CD4-positive, alpha-beta T cell treated with Interferon gamma for 1 hour (primary cell): Measurements from ENCODE around the gene CLEC19A.
"Not testable (repeated sequence)": the region's sequence is repeated elsewhere in the genome, so short reads cannot be mapped to it uniquely, and the experiment has no call there.

Source experiments
- DNase-seq: peaks from one replicate; pipeline ENCODE4 v3.0.0-alpha.2; 2020

CLEC19A gene

GRCh38 chr16:19287241-19287640, 1.7 kb downstream of the CLEC19A start:
- DNase-seq, result no peak

GRCh38 chr16:19288872-19289799, 3.6 kb downstream of the CLEC19A start:
- no peak for DNase-seq

GRCh38 chr16:19289811-19290485, 4.4 kb downstream of the CLEC19A start:
- no peak for DNase-seq

- DNase-seq, result no peak
Observed at GRCh38 chr16:19290860-19291259, 5.3 kb downstream of the CLEC19A start.

- DNase-seq, result peak; percentile 4
Observed at GRCh38 chr16:19291475-19291874, 5.9 kb downstream of the CLEC19A start.

GRCh38 chr16:19292186-19292585, 6.7 kb downstream of the CLEC19A start:
- no peak for DNase-seq

GRCh38 chr16:19294156-19294649, 8.7 kb downstream of the CLEC19A start:
- peak; percentile 50 for DNase-seq

- DNase-seq, result no peak
Observed at GRCh38 chr16:19295393-19295792, 9.9 kb downstream of the CLEC19A start.

GRCh38 chr16:19297454-19297853, 11.9 kb downstream of the CLEC19A start:
- DNase-seq, result no peak

- no peak for DNase-seq
Observed at GRCh38 chr16:19299565-19299964, 14.0 kb downstream of the CLEC19A start.

- DNase-seq, result no peak
Observed at GRCh38 chr16:19301931-19302330, 16.4 kb downstream of the CLEC19A start.

- no peak for DNase-seq
Observed at GRCh38 chr16:19304750-19305149, 19.2 kb downstream of the CLEC19A start.

- DNase-seq, result no peak
Observed at GRCh38 chr16:19305443-19305842, 19.9 kb downstream of the CLEC19A start.

- no peak for DNase-seq
Observed at GRCh38 chr16:19307587-19308241, 22.2 kb downstream of the CLEC19A start.

GRCh38 chr16:19308392-19308791, 22.9 kb downstream of the CLEC19A start:
- no peak for DNase-seq

GRCh38 chr16:19309178-19309577, 23.6 kb downstream of the CLEC19A start:
- DNase-seq, result no peak

- no peak for DNase-seq
Observed at GRCh38 chr16:19314718-19315425, 29.3 kb downstream of the CLEC19A start.

- DNase-seq, result no peak
Observed at GRCh38 chr16:19315889-19316433, 30.4 kb downstream of the CLEC19A start.

- DNase-seq, result no peak
Observed at GRCh38 chr16:19316846-19317245, 31.3 kb downstream of the CLEC19A start.

- not testable (repeated sequence) for DNase-seq
Observed at GRCh38 chr16:19321186-19321585, 35.7 kb downstream of the CLEC19A start.

- DNase-seq, result no peak
Observed at GRCh38 chr16:19323596-19323995, 38.1 kb downstream of the CLEC19A start.

GRCh38 chr16:19328364-19328763, 42.8 kb downstream of the CLEC19A start:
- no peak for DNase-seq
